Esophagus muscularis mucosa (tissue), 4 donors: ENCODE measurements around the gene PRR12. TPM values are rescaled to one million over a fixed set of nuclear protein-coding genes. Genes with fewer than 3 reads are reported as not detected.
A peak's percentile ranks its signal among the peaks of the same experiment; 100 is the strongest.

Experiments
- DNase-seq: peaks from one replicate; pipeline ENCODE4 v3.0.0-alpha.2; 2017; ENCODE audit errors: extremely low spot score
- H3K27ac ChIP-seq, 4 donors: fragments of 200-600 bp; sonication (generic); replicated peaks in 1 of 4; 1 replicate in 3 of 4; 2 replicates in 1 of 4; pipeline ENCODE4 v1.5.1; 2016 to 2019; ENCODE audit warnings: mild to moderate bottlenecking in 1 of 4
- H3K27me3 ChIP-seq, 4 donors: fragments of 200-600 bp; sonication (generic); one replicate each; pipeline versions ENCODE4 v1.5.1 to v1.6.0; 2016 to 2019
- H3K36me3 ChIP-seq, 4 donors: fragments of 200-600 bp; sonication (generic); one replicate each; pipeline ENCODE4 v1.5.1; 2016 to 2019
- H3K4me1 ChIP-seq, 4 donors: fragments of 200-600 bp; sonication (generic); one replicate each; pipeline ENCODE4 v1.5.1; 2016 to 2019
- H3K4me3 ChIP-seq, 4 donors: fragments of 200-600 bp; sonication (generic); 1 replicate in 2 of 4; 2 replicates in 2 of 4; pipeline ENCODE4 v1.5.1; 2016 to 2019; ENCODE audit warnings: mild to moderate bottlenecking in 4 of 4, moderate library complexity in 1 of 4
- H3K9me3 ChIP-seq, 4 donors: fragments of 200-600 bp; sonication (generic); 1 replicate in 3 of 4; 2 replicates in 1 of 4; pipeline ENCODE4 v1.5.1; 2016 to 2019
- CTCF ChIP-seq, 3 experiments: fragments of 200-600 bp in 2 of 3; fragments of 450-650 bp in 1 of 3; sonication (generic) in 2 of 3; IDR thresholded peaks; one replicate each; pipeline ENCODE4 v1.5.1; 2017 to 2019; ENCODE audit warnings: antibody characterized with exemption in 3 of 3, mild to moderate bottlenecking in 2 of 3, moderate library complexity in 1 of 3
- EP300 ChIP-seq: sonication (generic); formaldehyde crosslinking; IDR thresholded peaks from one replicate; pipeline ENCODE4 v1.6.1; 2017; ENCODE audit warnings: antibody characterized with exemption
- POLR2A ChIP-seq: fragments of 450-650 bp; IDR thresholded peaks from one replicate; pipeline ENCODE4 v1.6.1; 2017; ENCODE audit warnings: antibody characterized with exemption, moderate library complexity, mild to moderate bottlenecking, low read depth
- POLR2AphosphoS5 ChIP-seq, 2 donors: sonication (generic); formaldehyde crosslinking; IDR thresholded peaks; one replicate each; pipeline ENCODE4 v1.6.1; 2017; ENCODE audit warnings: antibody characterized with exemption in 2 of 2
- WGBS: methylation state at CpG from one replicate; pipeline ENCODE4 v1.1.5; 2018; 5-methylcytosine and 5-hydroxymethylcytosine counted together
- intact Hi-C: fragments of 100-400 bp; cut with DNase I; formaldehyde crosslinking; loops from one replicate; pipeline ENCODE4 v1.15.1; 2023
- total RNA-seq, 4 donors: library from RNA; depleted of rRNA; stranded (reverse); fragments of >200 nt; gene quantifications; one replicate each; pipeline versions ENCODE4 v1.1.0 to v1.2.1, GENCODE V29; 2016

The PRR12 gene
- total RNA-seq, 4 donors from 2014 or later: 9.4 to 29.1 (median 16.3) TPM

- Histone ChIP-seq H3K9me3 (no peaks in the 10 kb centered on the region), H3K4me1 (peaks cover 21 to 32% (median 28%) of the 10 kb centered on the region in 4 donors), H3K36me3 (peaks cover 2 to 8% (median 5%) of the 10 kb centered on the region in 4 donors), H3K27ac (peak within 1 kb of the TSS; percentile 74 to 85 (median 81)), H3K27me3 (no peaks in the 10 kb centered on the region), H3K4me3 (peak within 1 kb of the TSS; percentile 68 to 84 (median 71))
- intact Hi-C loops: no loop called here
- 29% methylated on average over 15 of the region's 15 CpGs for WGBS
- TF ChIP-seq CTCF (IDR thresholded peaks at IDR 0.05) (no peak), EP300 (no peak), POLR2A (no peak), POLR2AphosphoS5 (IDR thresholded peaks at IDR 0.05) (no peak)
- DNase-seq: no peak
Measured at GRCh38 chr19:49581007-49581508, 9.9 kb upstream of the PRR12 start, which contains the start of gene PRRG2. Gene PRRG2, plus strand, starts transcription at chr19:49581316. Its CDS starts 1,904 bp downstream, at chr19:49583220.

- Histone ChIP-seq H3K9me3 (no peaks in the 10 kb centered on the region), H3K4me3 (no peak overlapping the region), H3K27ac (no peak overlapping the region), H3K27me3 (no peaks in the 10 kb centered on the region), H3K4me1 (peaks cover 21 to 28% (median 27%) of the 10 kb centered on the region in 4 donors), H3K36me3 (no peaks in the 10 kb centered on the region)
- TF ChIP-seq POLR2A (no peak), CTCF (IDR thresholded peaks at IDR 0.05) (no peak), POLR2AphosphoS5 (IDR thresholded peaks at IDR 0.05) (no peak), EP300 (no peak)
- intact Hi-C loops: no loop called here
- 57% methylated on average over 2 of the region's 2 CpGs for WGBS
- DNase-seq: no peak
Measured at GRCh38 chr19:49583239-49583638, 7.7 kb upstream of the PRR12 start.

- no peaks in the 10 kb centered on the region for H3K27me3 ChIP-seq
- H3K4me3 ChIP-seq: no peak overlapping the region
- H3K9me3 ChIP-seq: no peaks in the 10 kb centered on the region
- WGBS: no CpG with 5 or more reads among the region's 8 CpGs
- no peak for DNase-seq
- intact Hi-C loops: no loop called here
- peaks cover 8 to 17% (median 15%) of the 10 kb centered on the region in 4 donors for H3K4me1 ChIP-seq
- H3K36me3 ChIP-seq: no peaks in the 10 kb centered on the region
- no peak for TF ChIP-seq POLR2A
- no peak for TF ChIP-seq POLR2AphosphoS5 (IDR thresholded peaks at IDR 0.05)
- TF ChIP-seq EP300: no peak
- no peak for TF ChIP-seq CTCF (IDR thresholded peaks at IDR 0.05)
- H3K27ac ChIP-seq: no peak overlapping the region
Measured at GRCh38 chr19:49585023-49585422, 6.0 kb upstream of the PRR12 start.

- TF ChIP-seq POLR2AphosphoS5 (IDR thresholded peaks at IDR 0.05) (no peak), CTCF (IDR thresholded peaks at IDR 0.05) (no peak), POLR2A (no peak), EP300 (no peak)
- no peak for DNase-seq
- Histone ChIP-seq H3K27me3 (no peaks in the 10 kb centered on the region), H3K9me3 (no peaks in the 10 kb centered on the region), H3K4me1 (peaks cover 3 to 15% (median 11%) of the 10 kb centered on the region in 4 donors), H3K36me3 (no peaks in the 10 kb centered on the region), H3K4me3 (no peak overlapping the region), H3K27ac (no peak overlapping the region)
- WGBS: 82% methylated on average over 8 of the region's 8 CpGs
- intact Hi-C loops: no loop called here
Measured at GRCh38 chr19:49587227-49587626, 3.8 kb upstream of the PRR12 start.
